Measurements from ENCODE around the gene PHACTR1.

DNA sequence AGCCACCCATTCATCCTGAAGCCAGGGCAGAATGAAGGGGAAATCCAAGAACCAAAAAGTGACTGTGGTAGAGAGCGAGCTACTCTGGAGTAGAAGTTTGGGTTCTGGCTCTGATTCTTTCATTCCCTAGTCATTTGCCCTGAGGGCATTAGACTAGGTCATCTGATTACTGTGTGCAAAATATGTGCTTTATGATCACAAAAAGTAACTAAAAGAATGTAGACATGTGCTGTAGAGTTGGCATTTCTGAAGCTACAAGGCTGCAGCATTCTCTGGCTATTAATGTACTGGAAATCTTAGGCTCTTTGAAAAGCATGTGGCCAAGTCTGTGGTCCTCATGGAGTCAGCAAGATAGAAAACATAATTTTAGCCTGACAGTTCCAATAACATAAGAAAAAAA lies 517.6 kb downstream of the PHACTR1 start:
- TF ChIP-seq POLR2A (IDR thresholded peaks at IDR 0.05; ENCODE audit: low read length), result no peak
- TF ChIP-seq GATA1 (IDR thresholded peaks at IDR 0.05; ENCODE audit: low read depth, low read length), result no peak
